Measurements from ENCODE around the gene DGLUCY. TPM values are rescaled to one million over a fixed set of nuclear protein-coding genes. Genes with fewer than 3 reads are reported as not detected.

Gene DGLUCY
- total RNA-seq, 2 donors from 2014 or later, result 88.0 to 148 TPM

DNA sequence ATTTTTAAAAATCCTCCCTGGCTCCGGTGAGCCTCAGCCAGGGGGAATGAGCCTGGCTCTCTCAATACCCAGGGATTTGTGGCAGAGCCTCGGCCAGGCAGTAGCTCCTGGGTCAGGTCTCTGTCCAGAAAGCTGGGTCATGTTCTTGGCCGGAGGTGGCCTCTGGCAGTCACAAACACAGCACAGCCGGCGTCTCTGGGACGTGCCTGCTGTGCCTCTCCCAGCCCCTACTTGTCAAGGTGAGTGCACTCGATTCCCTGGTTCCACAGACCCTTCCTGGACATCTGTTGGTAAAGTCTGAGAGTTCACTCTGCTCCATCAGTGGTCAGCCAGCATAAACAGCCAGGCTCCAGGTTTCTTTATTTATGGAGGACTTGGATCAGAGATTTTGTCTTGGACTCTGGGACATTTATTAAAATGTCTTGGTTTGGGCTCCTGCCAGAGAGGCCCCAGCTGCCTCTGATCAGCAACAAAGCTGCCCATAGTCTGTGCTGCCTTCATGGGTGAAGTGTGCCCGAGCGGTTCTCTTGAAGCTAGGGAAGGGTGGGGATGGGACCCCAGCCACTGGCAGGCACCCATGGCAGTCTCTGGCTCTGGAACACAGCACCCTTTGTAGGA is 56.7 kb downstream of the DGLUCY start:
- Histone ChIP-seq H3K9me3 (no peaks in the 10 kb centered on the region), H3K27me3 (replicated peaks; ENCODE audit: insufficient read depth) (no peaks in the 10 kb centered on the region), H3K27ac (peak overlapping the region; percentile 41 to 42), H3K4me3 (no peak overlapping the region), H3K4me1 (replicated peaks) (peaks cover 10% of the 10 kb centered on the region), H3K36me3 (no peaks in the 10 kb centered on the region)
- TF ChIP-seq POLR2A (IDR thresholded peaks at IDR 0.05) (no peak), POLR2AphosphoS5 (IDR thresholded peaks at IDR 0.05) (no peak)
- TF ChIP-seq, protein P1, sequence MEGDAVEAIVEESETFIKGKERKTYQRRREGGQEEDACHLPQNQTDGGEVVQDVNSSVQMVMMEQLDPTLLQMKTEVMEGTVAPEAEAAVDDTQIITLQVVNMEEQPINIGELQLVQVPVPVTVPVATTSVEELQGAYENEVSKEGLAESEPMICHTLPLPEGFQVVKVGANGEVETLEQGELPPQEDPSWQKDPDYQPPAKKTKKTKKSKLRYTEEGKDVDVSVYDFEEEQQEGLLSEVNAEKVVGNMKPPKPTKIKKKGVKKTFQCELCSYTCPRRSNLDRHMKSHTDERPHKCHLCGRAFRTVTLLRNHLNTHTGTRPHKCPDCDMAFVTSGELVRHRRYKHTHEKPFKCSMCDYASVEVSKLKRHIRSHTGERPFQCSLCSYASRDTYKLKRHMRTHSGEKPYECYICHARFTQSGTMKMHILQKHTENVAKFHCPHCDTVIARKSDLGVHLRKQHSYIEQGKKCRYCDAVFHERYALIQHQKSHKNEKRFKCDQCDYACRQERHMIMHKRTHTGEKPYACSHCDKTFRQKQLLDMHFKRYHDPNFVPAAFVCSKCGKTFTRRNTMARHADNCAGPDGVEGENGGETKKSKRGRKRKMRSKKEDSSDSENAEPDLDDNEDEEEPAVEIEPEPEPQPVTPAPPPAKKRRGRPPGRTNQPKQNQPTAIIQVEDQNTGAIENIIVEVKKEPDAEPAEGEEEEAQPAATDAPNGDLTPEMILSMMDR (IDR thresholded peaks at IDR 0.05), result no peak
- intact Hi-C loops (cut with DNase I), result loop anchor here (2.0 kb wide), 2 partner anchors 56 to 110 kb away; partner anchors contain the start of genes DGLUCY and RPS6KA5
- DNase-seq (ENCODE audit: low spot score), result no peak
- WGBS, result 18% methylated on average over 9 of the region's 9 CpGs

DNA sequence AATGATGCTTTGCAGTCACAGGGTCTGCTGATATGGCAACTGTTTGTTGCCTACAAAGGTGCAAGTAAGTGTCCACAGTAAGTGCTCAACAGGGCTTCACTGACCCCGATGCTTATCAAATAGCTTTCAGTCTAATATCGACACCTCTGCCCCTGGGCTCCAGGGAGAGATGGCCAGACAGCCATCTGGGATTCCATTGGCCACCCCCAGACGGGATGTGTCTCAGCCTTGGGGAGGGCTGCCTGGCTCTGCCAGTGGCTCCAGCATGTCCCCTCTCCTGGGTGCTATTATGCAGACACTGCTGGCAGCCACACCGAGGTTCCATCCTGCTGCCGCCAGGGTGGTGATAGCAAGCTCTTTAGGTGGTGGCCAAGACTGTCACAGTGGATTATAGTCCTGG is 57.4 kb downstream of the DGLUCY start:
- TF ChIP-seq, protein P1 (IDR thresholded peaks at IDR 0.05), result no peak
- TF ChIP-seq POLR2A (IDR thresholded peaks at IDR 0.05), result no peak
- TF ChIP-seq POLR2AphosphoS5 (IDR thresholded peaks at IDR 0.05), result no peak
- 53% methylated on average over 5 of the region's 5 CpGs for WGBS
- intact Hi-C loops (cut with DNase I), result loop anchor here (2.0 kb wide), 2 partner anchors 56 to 110 kb away; partner anchors contain the start of genes DGLUCY and RPS6KA5
- no peak for DNase-seq (ENCODE audit: low spot score)
- H3K4me1 ChIP-seq (replicated peaks), result peaks cover 8% of the 10 kb centered on the region
- H3K36me3 ChIP-seq, result no peaks in the 10 kb centered on the region
- H3K27me3 ChIP-seq (replicated peaks; ENCODE audit: insufficient read depth), result no peaks in the 10 kb centered on the region
- no peaks in the 10 kb centered on the region for H3K9me3 ChIP-seq
- peak overlapping the region; percentile 41 to 42 for H3K27ac ChIP-seq
- no peak overlapping the region for H3K4me3 ChIP-seq

DNA sequence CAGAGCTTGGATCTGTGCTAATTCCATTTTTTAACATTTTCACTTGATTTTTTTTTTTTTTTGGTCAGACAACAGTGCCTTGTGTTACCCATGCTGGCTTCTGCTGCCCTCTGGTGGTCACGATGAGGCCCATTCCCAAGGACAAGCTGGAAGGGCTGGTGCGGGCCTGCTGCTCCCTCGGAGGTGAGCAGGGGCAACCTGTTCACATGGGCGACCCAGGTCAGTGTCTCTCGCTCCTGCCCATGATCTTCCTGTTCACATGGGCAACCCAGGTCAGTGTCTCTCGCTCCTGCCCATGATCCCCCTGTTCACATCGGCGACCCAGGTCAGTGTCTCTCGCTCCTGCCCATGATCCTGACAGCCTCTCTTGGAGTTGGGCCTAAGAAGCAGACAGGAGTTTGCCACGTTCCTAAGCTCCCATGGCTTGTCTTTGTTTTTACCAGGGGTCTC is 59.4 kb downstream of the DGLUCY start:
- 44% methylated on average over 10 of the region's 10 CpGs for WGBS
- Histone ChIP-seq H3K4me1 (replicated peaks) (peaks cover 8% of the 10 kb centered on the region), H3K9me3 (no peaks in the 10 kb centered on the region), H3K36me3 (no peaks in the 10 kb centered on the region), H3K27me3 (replicated peaks; ENCODE audit: insufficient read depth) (no peaks in the 10 kb centered on the region), H3K27ac (no peak overlapping the region), H3K4me3 (no peak overlapping the region)
- intact Hi-C loops (cut with DNase I), result loop anchor here (2.0 kb wide), 1 partner anchor 270 kb away; no protein-coding TSS in a partner anchor
- peak; percentile 81 for DNase-seq (ENCODE audit: low spot score)
- TF ChIP-seq, protein P1 (IDR thresholded peaks at IDR 0.05), result peak; percentile 81 to 95 (median 86)
- TF ChIP-seq POLR2A (IDR thresholded peaks at IDR 0.05) (no peak), POLR2AphosphoS5 (IDR thresholded peaks at IDR 0.05) (peak; percentile 47)

DNA sequence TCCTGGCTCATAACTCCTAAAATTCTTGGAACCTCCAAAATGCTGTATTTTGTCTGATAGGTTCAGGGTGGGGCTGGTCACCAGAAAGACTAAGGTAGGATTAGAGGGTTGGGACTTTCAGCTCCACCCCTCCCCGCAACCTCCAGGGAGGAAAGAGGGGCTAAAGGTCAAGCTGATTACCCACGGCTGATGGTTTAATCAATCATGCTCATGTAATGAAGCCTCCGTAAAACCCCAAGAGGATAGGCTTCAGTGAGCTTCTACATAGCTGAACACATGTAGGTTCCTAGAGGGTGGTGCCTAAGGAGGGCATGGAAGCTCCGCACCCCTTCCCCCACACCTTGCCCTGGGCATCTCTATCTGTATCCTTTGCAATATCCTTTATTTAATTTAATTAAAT is 60.0 kb downstream of the DGLUCY start:
- intact Hi-C loops (cut with DNase I), result loop anchor here (2.0 kb wide), 1 partner anchor 271 kb away; no protein-coding TSS in a partner anchor
- DNase-seq (ENCODE audit: low spot score), result no peak
- Histone ChIP-seq H3K4me3 (no peak overlapping the region), H3K27ac (no peak overlapping the region), H3K36me3 (no peaks in the 10 kb centered on the region), H3K9me3 (no peaks in the 10 kb centered on the region), H3K4me1 (replicated peaks) (peaks cover 8% of the 10 kb centered on the region), H3K27me3 (replicated peaks; ENCODE audit: insufficient read depth) (no peaks in the 10 kb centered on the region)
- 86% methylated on average over 4 of the region's 4 CpGs for WGBS
- no peak for TF ChIP-seq POLR2AphosphoS5 (IDR thresholded peaks at IDR 0.05)
- TF ChIP-seq POLR2A (IDR thresholded peaks at IDR 0.05), result no peak
- TF ChIP-seq, protein P1 (IDR thresholded peaks at IDR 0.05), result no peak

Measured in prostate gland (tissue), 2 donors.